Stomach (tissue), 9 donors: ENCODE results near the gene MANBA. TPM values are rescaled to one million over a fixed set of nuclear protein-coding genes. Genes with fewer than 3 reads are reported as not detected.
"Not testable (repeated sequence)": the region's sequence is repeated elsewhere in the genome, so short reads cannot be mapped to it uniquely, and the experiment has no call there.

Source experiments
- DNase-seq, 2 donors: peaks; one replicate each; pipeline versions ENCODE4 v3.0.0 to v3.0.0-alpha.2; 2013 to 2019
- H3K27ac ChIP-seq, 5 donors: fragments of 200-600 bp in 4 of 5; sonication (generic) in 4 of 5; one replicate each; pipeline ENCODE4 v1.5.1; 2013 to 2019; ENCODE audit warnings: mild to moderate bottlenecking in 1 of 5, moderate library complexity in 1 of 5
- H3K27me3 ChIP-seq, 3 donors: fragments of 200-600 bp; sonication (generic); one replicate each; pipeline ENCODE4 v1.5.1; 2017 to 2019; ENCODE audit warnings: mixed run types in 1 of 3
- H3K36me3 ChIP-seq, 4 donors: fragments of 200-600 bp; sonication (generic); 1 replicate in 3 of 4; 2 replicates in 1 of 4; pipeline ENCODE4 v1.5.1; 2016 to 2019
- H3K4me1 ChIP-seq, 4 donors: fragments of 200-600 bp; sonication (generic); one replicate each; pipeline ENCODE4 v1.5.1; 2016 to 2019
- H3K4me3 ChIP-seq, 4 donors: fragments of 200-600 bp; sonication (generic) in 3 of 4; one replicate each; pipeline ENCODE4 v1.5.1; 2016 to 2019; ENCODE audit warnings: mild to moderate bottlenecking in 1 of 4
- H3K9me3 ChIP-seq, 4 donors: fragments of 200-600 bp; sonication (generic); one replicate each; pipeline ENCODE4 v1.5.1; 2016 to 2019
- EP300 ChIP-seq: sonication (generic); formaldehyde crosslinking; IDR thresholded peaks from one replicate; pipeline ENCODE4 v1.6.1; 2017; ENCODE audit warnings: antibody characterized with exemption
- POLR2A ChIP-seq, 4 donors: fragments of 450-650 bp; IDR thresholded peaks; one replicate each; pipeline ENCODE4 v1.6.1; 2016; ENCODE audit warnings: antibody characterized with exemption in 4 of 4, control low read depth in 2 of 4, mild to moderate bottlenecking in 1 of 4, moderate library complexity in 1 of 4
- POLR2AphosphoS5 ChIP-seq, 3 donors: sonication (generic); formaldehyde crosslinking; IDR thresholded peaks; one replicate each; pipeline ENCODE4 v1.6.1; 2016; ENCODE audit warnings: antibody characterized with exemption in 3 of 3
- WGBS, 5 donors: extraction: QIAGEN DNeasy Blood & Tissue Kit in 3 of 5; methylation state at CpG; one replicate each; pipeline versions ENCODE4 v1.1.5 to v1.1.7; 2013 to 2018; 5-methylcytosine and 5-hydroxymethylcytosine counted together
- intact Hi-C: fragments of 100-400 bp; cut with DNase I; formaldehyde crosslinking; loops from one replicate; pipeline ENCODE4 v1.15.1; 2023; ENCODE audit warnings: low total_unique reads
- polyA plus RNA-seq, 3 donors: library from polyadenylated mRNA; stranded (reverse); fragments of 200-250 nt; gene quantifications; one replicate each; pipeline ENCODE4 v1.2.3, GENCODE V29; 2013
- total RNA-seq, 5 donors: library from RNA; depleted of rRNA; stranded (reverse); fragments of >200 nt; gene quantifications; one replicate each; pipeline versions ENCODE4 v1.1.0 to v1.2.3, GENCODE V29; 2014 to 2016
- TF ChIP-seq, protein P1 (sequence below), 7 experiments: fragments of 450-650 bp in 4 of 7; fragments of 200-600 bp in 3 of 7; sonication (generic) in 3 of 7; IDR thresholded peaks; one replicate each; pipeline ENCODE4 v1.5.1; 2016 to 2019; ENCODE audit warnings: antibody characterized with exemption in 7 of 7, control low read depth in 2 of 7, mild to moderate bottlenecking in 1 of 7
- donor health status: healthy with polysubstance abuse.
- donor health status: Bipolar disorder and iron deficiency.
- donor health status: healthy.

The MANBA gene
- total and polyA plus RNA-seq, 8 donors: 8.4 to 69.4 (median 24.0) TPM

DNA sequence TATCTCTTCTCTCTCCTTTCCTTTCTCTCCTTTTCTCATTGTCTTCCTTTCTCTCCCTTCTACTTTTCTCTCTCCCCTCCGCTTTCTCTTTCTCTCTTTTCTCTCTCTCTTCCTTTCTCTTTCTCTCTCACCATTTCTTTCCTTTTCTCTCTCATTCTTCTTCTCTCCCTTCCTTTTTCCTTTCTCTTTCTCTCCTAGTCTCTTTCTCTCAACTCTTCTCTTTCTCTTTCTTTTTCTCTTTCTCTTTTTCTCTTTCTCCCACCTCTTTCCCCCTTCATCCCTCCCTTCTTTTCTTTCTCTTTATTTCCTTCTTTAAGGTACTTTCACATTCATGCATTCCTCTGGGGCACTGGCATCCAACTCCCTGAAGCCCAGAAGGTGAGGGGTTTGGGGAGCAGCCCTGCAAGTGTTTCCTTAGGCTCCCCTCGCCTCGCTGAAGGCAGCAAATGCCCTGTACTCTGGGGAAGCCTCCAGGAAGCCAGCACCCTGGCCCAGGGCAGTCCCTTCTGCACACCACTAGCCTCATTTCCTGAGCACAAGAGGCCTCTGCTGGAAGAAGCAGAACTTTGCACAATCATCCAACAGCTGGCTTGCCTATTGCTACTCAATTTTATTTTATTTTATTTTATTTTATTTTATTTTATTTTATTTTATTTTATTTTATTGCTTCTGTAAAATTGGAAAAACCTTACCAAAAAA is 135.4 kb downstream of the MANBA start:
- Histone ChIP-seq H3K36me3 (no peaks in the 10 kb centered on the region), H3K27me3 (no peaks in the 10 kb centered on the region), H3K27ac (no peak overlapping the region), H3K9me3 (no peaks in the 10 kb centered on the region), H3K4me1 (peaks cover 7 to 32% (median 10%) of the 10 kb centered on the region in 4 donors), H3K4me3 (no peak overlapping the region)
- WGBS, 5 donors: 44 to 66% (median 56%) methylated on average over 3 of the region's 3 CpGs
- DNase-seq: peak; percentile 54 to 60
- intact Hi-C loops: loop anchor here (10.0 kb wide), 2 partner anchors 171 to 379 kb away; no protein-coding TSS in a partner anchor
- no peak for TF ChIP-seq EP300
- TF ChIP-seq, protein P1, sequence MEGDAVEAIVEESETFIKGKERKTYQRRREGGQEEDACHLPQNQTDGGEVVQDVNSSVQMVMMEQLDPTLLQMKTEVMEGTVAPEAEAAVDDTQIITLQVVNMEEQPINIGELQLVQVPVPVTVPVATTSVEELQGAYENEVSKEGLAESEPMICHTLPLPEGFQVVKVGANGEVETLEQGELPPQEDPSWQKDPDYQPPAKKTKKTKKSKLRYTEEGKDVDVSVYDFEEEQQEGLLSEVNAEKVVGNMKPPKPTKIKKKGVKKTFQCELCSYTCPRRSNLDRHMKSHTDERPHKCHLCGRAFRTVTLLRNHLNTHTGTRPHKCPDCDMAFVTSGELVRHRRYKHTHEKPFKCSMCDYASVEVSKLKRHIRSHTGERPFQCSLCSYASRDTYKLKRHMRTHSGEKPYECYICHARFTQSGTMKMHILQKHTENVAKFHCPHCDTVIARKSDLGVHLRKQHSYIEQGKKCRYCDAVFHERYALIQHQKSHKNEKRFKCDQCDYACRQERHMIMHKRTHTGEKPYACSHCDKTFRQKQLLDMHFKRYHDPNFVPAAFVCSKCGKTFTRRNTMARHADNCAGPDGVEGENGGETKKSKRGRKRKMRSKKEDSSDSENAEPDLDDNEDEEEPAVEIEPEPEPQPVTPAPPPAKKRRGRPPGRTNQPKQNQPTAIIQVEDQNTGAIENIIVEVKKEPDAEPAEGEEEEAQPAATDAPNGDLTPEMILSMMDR (IDR thresholded peaks at IDR 0.05): peak in 2 of 7 experiments; percentile 27 to 44

GRCh38 chr4:102624505-102624904 is 136.3 kb downstream of the MANBA start:
- peaks cover 8 to 39% (median 13%) of the 10 kb centered on the region in 4 donors for H3K4me1 ChIP-seq
- TF ChIP-seq EP300 (no peak), POLR2AphosphoS5 (IDR thresholded peaks at IDR 0.05) (no peak), POLR2A (IDR thresholded peaks at IDR 0.05) (no peak)
- TF ChIP-seq, protein P1 (IDR thresholded peaks at IDR 0.05): no peak
- H3K4me3 ChIP-seq: no peak overlapping the region
- no peaks in the 10 kb centered on the region for H3K27me3 ChIP-seq
- intact Hi-C loops: loop anchor here (10.0 kb wide), 2 partner anchors 170 to 380 kb away; no protein-coding TSS in a partner anchor
- 83 to 96% (median 91%) methylated on average over 4 of the region's 4 CpGs for WGBS, 5 donors
- H3K9me3 ChIP-seq: no peaks in the 10 kb centered on the region
- no peaks in the 10 kb centered on the region for H3K36me3 ChIP-seq
- no peak overlapping the region for H3K27ac ChIP-seq
- no peak for DNase-seq

DNA sequence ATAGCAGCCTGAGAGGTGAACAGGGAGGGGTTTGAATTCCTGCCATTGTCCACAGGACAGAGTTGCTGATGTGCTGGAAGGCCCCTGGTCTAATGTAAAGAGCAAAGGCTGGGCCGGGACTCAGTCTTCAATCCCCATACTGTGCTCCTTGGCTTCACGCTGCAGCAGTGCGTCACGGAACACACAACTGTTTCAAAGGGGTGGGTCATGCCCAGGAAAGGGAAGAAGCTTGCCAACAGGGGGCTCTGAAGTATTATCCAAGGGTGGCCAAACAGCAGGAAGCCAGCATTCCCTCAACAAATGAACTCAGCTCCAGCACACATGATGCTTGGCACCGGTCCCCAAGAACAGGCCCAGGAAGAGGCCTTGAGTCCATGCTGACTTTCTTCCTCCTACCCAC is 137.1 kb downstream of the MANBA start:
- Histone ChIP-seq H3K9me3 (no peaks in the 10 kb centered on the region), H3K4me3 (no peak overlapping the region), H3K4me1 (peaks cover 8 to 37% (median 13%) of the 10 kb centered on the region in 4 donors), H3K27ac (no peak overlapping the region), H3K36me3 (no peaks in the 10 kb centered on the region), H3K27me3 (no peaks in the 10 kb centered on the region)
- DNase-seq: peak in 1 of 2 donors; percentile 73
- intact Hi-C loops: loop anchor here (10.0 kb wide), 2 partner anchors 169 to 381 kb away; no protein-coding TSS in a partner anchor
- no peak for TF ChIP-seq POLR2A (IDR thresholded peaks at IDR 0.05)
- no peak for TF ChIP-seq POLR2AphosphoS5 (IDR thresholded peaks at IDR 0.05)
- TF ChIP-seq, protein P1 (IDR thresholded peaks at IDR 0.05): no peak
- TF ChIP-seq EP300: no peak
- 71 to 89% (median 77%) methylated on average over 5 of the region's 5 CpGs for WGBS, 5 donors

- DNase-seq: peak; percentile 58 to 88
- Histone ChIP-seq H3K27me3 (no peaks in the 10 kb centered on the region), H3K4me1 (peaks cover 8 to 26% (median 13%) of the 10 kb centered on the region in 4 donors), H3K27ac (peak overlapping the region; percentile 71 to 84 (median 79)), H3K36me3 (peaks cover 0 to 15% (median 14%) of the 10 kb centered on the region in 4 donors), H3K9me3 (no peaks in the 10 kb centered on the region), H3K4me3 (peak overlapping the region; percentile 14 to 21 (median 18))
- intact Hi-C loops: loop anchor here (10.0 kb wide), 2 partner anchors 166 to 384 kb away; no protein-coding TSS in a partner anchor
- WGBS, 5 donors: 34 to 45% (median 43%) methylated on average over 8 of the region's 8 CpGs
- TF ChIP-seq EP300: no peak
- TF ChIP-seq, protein P1 (IDR thresholded peaks at IDR 0.05): peak in 4 of 7 experiments; percentile 11 to 70 (median 42)
- TF ChIP-seq POLR2AphosphoS5 (IDR thresholded peaks at IDR 0.05): peak in 1 of 3 donors; percentile 24
- no peak for TF ChIP-seq POLR2A (IDR thresholded peaks at IDR 0.05)
These were observed 139.9 kb downstream of the MANBA start for GRCh38 chr4:102620697-102621497.

DNA sequence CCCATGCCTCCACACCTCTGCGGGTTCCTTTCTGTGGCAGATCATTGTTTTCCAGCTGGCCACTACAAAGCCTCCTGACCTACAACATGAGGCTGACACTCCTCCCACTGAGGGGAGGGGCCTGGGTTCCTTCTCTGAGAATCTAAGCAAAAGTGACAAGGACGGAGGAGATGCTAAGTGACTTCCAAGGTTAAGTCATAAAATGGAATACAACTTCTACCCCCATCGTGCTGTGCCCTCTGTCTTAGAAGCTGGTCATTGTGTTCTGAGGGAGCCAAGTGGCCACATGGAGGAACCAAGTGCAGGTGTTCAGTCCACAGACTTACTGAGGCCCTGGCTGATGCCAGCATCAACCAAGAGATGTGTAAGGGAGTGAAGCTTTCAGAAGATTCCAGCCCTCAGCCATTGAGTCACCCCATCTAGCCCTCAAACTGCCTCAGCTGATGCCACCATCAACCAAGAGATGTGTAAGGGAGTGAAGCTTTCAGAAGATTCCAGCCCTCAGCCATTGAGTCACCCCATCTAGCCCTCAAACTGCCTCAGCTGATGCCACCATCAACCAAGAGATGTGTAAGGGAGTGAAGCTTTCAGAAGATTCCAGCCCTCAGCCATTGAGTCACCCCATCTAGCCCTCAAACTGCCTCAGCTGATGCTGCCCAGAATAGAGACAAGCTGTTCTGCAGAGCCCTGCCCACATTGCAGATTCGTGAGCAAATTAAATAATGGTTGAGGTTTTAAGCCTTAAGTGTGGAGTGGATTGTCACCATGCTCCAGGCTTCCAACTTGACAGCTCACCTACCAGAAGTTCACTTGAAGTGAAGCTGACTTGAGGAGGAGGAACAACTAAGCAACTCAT is 140.8 kb downstream of the MANBA start:
- peak in 1 of 2 donors; percentile 31 for DNase-seq
- intact Hi-C loops: loop anchor here (10.0 kb wide), 2 partner anchors 165 to 385 kb away; no protein-coding TSS in a partner anchor
- H3K27me3 ChIP-seq, H3K9me3 ChIP-seq: not testable (repeated sequence)
- Histone ChIP-seq H3K4me1 (peaks cover 8 to 18% (median 13%) of the 10 kb centered on the region in 4 donors), H3K27ac (peak overlapping the region; percentile 58 to 84 (median 79)), H3K36me3 (peaks cover 7 to 24% (median 22%) of the 10 kb centered on the region in 4 donors), H3K4me3 (peak overlapping the region in 1 of 4 donors; percentile 18)
- 38 to 59% (median 51%) methylated on average over 4 of the region's 4 CpGs for WGBS, 5 donors

GRCh38 chr4:102619021-102619420 is 141.7 kb downstream of the MANBA start:
- H3K4me3 ChIP-seq, H3K27me3 ChIP-seq, intact Hi-C loops, H3K27ac ChIP-seq, DNase-seq, H3K9me3 ChIP-seq: not testable (repeated sequence)
- WGBS, 5 donors: 50 to 73% (median 55%) methylated on average over 9 of the region's 9 CpGs
- Histone ChIP-seq H3K36me3 (peaks cover 15 to 34% (median 32%) of the 10 kb centered on the region in 4 donors), H3K4me1 (peaks cover 8 to 18% (median 13%) of the 10 kb centered on the region in 4 donors)
